Measurements from ENCODE around the gene MSANTD2. TPM values are rescaled to one million over a fixed set of nuclear protein-coding genes. Genes with fewer than 3 reads are reported as not detected.

MSANTD2 gene
- total RNA-seq, 1 donor from 2014 or later: 11.9 TPM

DNA sequence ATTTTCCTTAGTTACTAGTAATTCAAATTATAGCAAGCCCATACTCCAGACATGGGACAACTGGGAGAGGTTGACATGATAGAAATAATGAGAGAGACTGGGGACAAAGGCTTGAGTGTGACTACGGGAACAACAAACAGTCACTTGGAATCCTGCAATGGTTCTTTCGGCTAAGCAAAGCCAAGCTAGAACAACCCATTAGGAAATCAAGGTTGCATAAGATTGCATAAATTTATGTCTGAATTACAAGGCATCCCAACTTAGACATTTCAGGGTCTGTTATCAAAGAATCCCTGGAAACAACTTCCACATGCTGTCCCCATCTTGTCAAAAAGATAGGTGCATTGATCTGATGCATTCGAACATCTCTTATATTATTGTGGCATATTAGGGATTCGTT, 70.6 kb downstream of the MSANTD2 start:
- no peak for DNase-seq

DNA sequence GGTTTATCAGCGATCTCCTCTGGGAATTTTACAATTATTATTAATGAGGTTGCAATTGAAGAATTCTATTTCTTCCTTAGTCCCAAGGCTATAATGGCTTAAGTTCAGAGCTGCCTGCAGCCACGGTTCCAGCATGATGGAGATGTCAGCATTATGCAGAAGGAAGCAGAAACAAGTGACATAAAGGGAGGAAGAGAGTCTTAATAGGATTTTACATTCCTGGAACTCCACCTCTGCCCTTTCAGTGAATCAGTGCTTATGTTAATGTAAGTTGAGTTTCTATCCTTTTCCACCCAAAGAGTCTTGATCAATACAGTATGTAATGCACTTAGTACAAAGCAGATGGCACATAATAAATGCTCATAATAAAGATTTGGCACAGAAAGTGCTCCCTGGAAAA, 72.1 kb downstream of the MSANTD2 start:
- no peak for DNase-seq

DNA sequence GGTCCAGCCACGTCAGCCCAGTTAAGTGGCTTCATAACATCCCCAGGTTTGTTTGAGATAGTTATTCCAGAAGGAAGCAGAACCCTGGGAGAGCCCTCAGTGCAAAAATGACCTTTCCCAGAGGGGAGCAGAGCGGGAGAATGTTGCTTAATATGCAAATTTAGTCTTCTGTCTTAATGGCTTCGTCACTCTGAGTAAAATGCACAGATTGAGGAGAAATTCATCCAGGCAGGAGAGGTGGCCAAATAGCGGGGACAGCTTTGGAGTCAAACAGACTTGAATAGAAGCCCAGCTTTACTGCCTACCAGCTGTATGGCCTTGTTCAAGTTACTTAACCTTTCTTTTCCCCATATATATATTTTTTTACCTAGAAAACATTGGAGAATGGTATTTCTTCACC, 72.7 kb downstream of the MSANTD2 start:
- DNase-seq: no peak

DNA sequence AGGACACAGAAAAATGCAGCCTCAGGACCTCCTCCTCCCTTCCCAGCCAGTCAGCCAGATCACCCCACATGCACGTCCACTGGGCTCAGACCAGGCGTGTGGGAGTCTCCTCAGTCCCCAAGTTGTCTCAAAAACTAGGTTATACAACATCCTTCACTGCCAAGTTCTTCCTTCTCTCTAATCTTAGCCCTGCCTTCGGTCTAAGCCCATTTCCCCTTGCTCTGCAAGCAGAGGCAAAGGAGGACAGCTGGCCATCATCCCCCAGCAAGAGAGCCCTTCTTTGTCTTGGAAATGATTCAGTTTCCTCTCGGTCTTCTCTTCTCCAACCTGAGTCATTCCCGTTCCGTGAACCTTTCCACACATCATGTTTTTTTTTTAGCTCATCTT, 74.5 kb downstream of the MSANTD2 start:
- DNase-seq: peak; percentile 83

DNA sequence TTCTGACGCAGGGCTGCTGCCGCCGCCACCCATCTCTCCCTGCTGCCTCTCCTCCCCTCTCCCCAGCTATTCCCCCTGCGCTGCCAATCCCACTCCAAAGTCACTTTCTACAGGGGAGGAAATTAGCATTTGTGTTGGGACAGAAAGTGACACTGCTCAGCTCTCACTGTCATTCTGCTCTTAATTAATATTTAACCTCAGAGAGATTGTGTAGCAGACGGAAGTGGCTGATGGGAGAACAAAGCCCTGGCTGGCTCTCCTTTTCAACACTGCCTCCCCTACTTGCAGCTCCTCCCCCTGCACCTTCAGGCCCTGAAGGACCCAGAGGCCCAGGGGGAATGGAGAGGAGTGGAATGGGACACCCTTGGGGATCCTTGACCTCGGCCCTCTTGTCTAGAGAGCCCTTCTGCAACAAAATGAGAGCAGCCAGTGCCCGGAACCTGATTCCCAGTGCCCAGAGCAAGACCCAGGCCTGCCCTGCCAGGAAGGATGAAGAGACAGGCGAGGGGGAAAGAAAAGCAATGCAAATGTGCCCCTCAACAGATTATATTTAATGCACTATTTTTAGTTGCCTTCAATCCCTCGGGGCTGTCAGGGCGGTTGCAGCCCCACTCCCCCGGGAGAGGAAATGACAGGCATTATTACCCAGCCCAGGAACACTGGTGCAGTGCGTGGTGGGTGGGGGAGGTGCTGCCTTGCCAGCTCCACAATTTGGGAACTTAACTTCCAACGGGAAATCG, 75.1 kb downstream of the MSANTD2 start:
- no peak for DNase-seq

DNA sequence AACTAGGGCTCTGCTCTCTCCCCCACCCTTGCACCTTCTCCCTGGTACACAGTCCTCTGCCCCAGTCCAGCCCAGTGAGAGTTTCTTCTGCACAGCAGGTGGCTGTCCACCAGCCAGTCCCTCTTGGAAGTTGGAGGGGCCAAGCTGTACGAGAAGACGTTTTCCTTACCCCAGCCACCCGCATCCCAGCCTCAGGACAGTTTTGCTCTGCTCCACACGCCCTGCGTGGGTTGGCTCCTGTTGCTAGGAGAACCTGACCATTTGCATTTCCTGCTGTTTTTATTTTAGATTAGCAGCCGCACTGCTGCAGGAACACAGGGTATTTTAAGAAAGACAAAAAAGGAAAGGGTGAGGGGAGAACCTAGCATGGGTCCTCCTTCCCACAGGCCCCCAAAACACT, 78.0 kb downstream of the MSANTD2 start:
- no peak for DNase-seq

DNA sequence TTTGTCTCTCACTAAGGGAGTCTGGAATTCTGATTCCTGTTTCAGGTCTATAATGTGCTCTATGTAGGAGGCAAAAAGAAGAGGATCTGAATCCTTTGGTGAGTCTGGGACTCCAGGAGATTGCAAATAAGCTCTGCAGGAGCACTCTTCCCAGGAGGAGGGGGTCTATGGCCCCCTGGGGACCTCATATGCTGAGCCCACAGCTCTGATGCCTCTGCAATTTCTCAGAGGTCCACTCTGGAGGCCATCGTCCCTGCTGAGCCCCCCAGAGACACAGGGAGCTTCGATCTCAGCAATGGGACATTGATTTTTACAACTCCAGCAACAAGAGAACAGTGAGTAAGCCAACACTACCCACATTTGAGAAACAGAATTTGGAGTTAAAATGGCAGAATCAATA, 80.7 kb downstream of the MSANTD2 start:
- no peak for DNase-seq

DNA sequence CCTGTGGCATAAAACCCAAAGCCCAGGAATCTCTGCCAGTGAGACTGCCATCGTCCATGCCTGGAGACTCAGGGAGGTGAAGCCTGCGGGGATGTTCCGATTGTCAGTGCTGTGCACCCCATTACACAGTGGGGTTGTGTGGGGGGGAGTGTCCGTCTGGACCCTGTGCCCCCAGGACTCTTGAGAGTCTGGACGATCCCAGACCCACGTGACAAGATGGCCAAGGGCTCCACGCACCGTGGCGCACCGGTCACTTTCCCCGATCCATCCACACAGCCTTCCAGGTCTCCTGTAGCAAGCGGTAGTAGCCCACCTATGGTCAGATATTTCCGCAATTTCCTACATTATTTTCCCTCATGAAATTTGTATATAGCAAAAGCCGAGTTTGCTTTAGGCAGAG, 81.4 kb downstream of the MSANTD2 start:
- no peak for DNase-seq

DNA sequence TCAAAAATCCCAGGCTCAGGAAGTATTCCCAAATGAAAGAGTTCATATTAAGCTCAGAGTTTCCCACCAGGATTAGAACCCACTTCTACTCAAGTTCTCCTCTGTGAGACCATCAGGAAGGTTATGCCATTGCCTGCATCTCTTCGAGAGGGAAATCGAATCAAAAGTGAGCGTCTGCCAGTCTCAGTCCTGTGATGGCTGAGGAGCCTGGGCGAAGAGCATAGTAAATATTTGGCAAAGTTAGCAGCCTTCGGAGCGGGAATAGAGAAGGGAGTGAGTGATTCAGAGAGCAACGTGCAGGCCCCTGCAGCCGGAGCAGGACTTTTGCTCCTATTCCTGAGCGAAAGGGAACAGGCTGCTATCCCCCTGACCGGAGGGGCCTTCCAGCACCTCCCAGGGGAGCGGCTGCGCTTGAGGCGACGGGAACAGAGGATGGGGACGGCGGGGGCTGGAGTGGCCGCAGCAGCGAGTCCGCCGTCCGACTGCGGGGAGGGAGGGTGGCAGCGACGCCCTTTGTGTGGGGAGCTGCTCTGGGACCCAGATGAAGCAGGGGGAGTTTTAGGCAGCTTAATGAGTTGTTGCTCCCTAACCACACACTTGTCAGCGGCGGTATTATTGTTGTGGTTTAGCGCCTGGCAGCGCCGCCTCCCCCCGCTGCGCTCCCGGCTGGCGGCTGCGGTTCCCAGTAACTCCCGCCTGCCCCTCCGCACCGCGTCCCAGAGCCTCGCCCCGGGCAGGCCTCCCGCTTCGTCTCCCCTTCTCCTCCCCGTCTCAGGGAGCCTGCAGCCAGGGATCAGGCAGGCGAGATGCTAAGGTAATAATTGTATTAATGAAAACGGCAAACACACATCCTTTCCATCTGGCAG, 82.2 kb downstream of the MSANTD2 start:
- peak; percentile 47 for DNase-seq

DNA sequence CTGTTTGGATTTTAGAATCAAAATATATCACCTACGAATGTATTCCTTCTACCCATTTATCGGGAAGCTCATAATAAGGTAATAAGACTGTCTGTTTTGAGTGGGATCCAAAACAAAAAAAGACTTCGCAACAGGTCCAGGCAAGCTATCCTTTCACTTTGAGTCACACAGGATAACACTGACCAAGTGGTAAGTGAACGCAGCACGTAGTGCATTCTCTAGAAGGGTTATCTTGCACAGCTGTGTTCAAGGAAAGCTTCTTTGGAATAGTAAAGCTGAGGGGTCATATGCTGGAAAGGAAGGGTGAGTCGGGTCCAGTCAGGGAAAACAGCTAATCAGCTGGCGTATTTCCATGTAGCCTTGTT, 82.8 kb downstream of the MSANTD2 start:
- DNase-seq: peak; percentile 74

DNA sequence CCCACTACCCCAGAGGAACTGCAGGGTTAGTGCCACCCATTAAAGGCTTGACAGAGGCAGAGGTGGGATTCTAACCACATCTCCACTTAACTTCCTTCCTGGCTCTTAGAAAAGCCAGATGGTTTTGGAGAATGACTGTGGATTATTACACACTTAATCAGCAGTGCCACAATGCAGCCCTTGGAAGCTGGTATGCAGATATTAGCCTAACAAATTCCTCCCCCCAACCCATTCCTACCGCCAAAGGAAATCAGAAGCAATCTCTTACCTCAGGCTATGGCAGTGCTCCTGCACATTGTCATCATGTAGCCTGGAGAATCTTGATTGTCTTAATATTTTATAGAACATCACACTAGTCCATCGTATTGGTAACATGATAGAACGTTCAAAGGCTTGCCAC, 83.6 kb downstream of the MSANTD2 start:
- peak; percentile 57 for DNase-seq

Other genes starting within 250 kb of the MSANTD2 start
- gene OR8A1, start 230.4 kb downstream of the MSANTD2 start, total RNA-seq: not detected in 2 replicates
- not detected in 2 replicates for gene PANX3, start 189.0 kb downstream of the MSANTD2 start, total RNA-seq
- 17.5 and 18.4 TPM in 2 replicates for gene TBRG1, start 177.5 kb downstream of the MSANTD2 start, total RNA-seq
- 20.8 and 22.0 TPM in 2 replicates for gene SIAE, start 126.7 kb downstream of the MSANTD2 start, total RNA-seq
- 5.8 and 6.9 TPM in 2 replicates for gene SPA17, start 126.5 kb downstream of the MSANTD2 start, total RNA-seq
- 0.51 and 1.3 TPM in 2 replicates for gene NRGN, start 60.5 kb downstream of the MSANTD2 start, total RNA-seq
- 0.23 and 0.51 TPM in 2 replicates for gene VSIG2, start 48.2 kb downstream of the MSANTD2 start, total RNA-seq
- 84.4 and 95.4 TPM in 2 replicates for gene ESAM, start 38.1 kb downstream of the MSANTD2 start, total RNA-seq
- 8.8 and 17.2 TPM in 2 replicates for gene ROBO3, start 65.0 kb upstream of the MSANTD2 start, total RNA-seq
- 521 and 692 TPM in 2 replicates for gene ROBO4, start 97.5 kb upstream of the MSANTD2 start, total RNA-seq
- gene HEPN1, start 118.8 kb upstream of the MSANTD2 start, total RNA-seq: not detected in 2 replicates
- under 0.01 TPM in 1 of 2 replicates, not detected in the other for gene HEPACAM, start 135.6 kb upstream of the MSANTD2 start, total RNA-seq
- gene CCDC15, start 153.8 kb upstream of the MSANTD2 start, total RNA-seq: 1.5 and 2.9 TPM in 2 replicates

Measured in dermis blood vessel endothelial cell (primary cell).